Rectal smooth muscle tissue (tissue), 1 donor: ENCODE results near the gene CCDC169.

Experiments used
- H3K27ac ChIP-seq: one replicate; pipeline ENCODE4 v1.7.0; 2013; ENCODE audit warnings: low read depth, low read length, inconsistent platforms
- H3K27me3 ChIP-seq: one replicate; pipeline ENCODE4 v1.7.0; 2013; ENCODE audit warnings: low read length; ENCODE audit not compliant: control insufficient read depth, insufficient read depth
- H3K36me3 ChIP-seq: one replicate; pipeline ENCODE4 v1.7.0; 2013; ENCODE audit warnings: low read length; ENCODE audit not compliant: control insufficient read depth, insufficient read depth
- H3K4me1 ChIP-seq: one replicate; pipeline ENCODE4 v1.7.0; 2013; ENCODE audit warnings: low read length; ENCODE audit not compliant: control insufficient read depth, insufficient read depth
- H3K4me3 ChIP-seq: one replicate; pipeline ENCODE4 v1.7.0; 2013; ENCODE audit warnings: low read length
- H3K9ac ChIP-seq: one replicate; pipeline ENCODE4 v1.7.0; 2013; ENCODE audit warnings: low read length

CCDC169 gene

DNA sequence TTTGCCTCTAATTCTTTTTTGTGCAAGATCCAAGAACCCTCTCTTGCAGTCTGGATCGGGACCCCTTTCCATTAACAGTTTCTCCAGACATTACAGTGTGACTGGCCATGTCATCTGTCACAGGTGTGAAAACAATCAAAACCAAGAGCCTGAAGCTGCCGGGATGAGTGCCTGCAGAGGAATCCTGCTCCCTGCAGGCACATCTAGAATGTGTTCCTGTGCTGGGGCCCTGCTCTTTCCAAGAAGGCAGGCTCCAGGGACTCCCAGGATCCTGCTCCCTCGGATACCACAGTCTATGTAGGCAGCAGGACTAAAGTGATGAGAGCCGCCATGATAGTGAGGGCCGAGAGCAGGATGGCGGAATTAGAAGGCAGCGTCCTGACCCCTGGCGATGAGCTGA is 38.8 kb downstream of the CCDC169 start:
- Histone ChIP-seq H3K27ac (no peak overlapping the region), H3K4me1 (no peaks in the 10 kb centered on the region), H3K4me3 (no peak overlapping the region), H3K27me3 (no peaks in the 10 kb centered on the region), H3K9ac (no peak overlapping the region), H3K36me3 (no peaks in the 10 kb centered on the region)

GRCh38 chr13:36251526-36251925 is 46.1 kb downstream of the CCDC169 start:
- H3K4me3 ChIP-seq = no peak overlapping the region
- no peaks in the 10 kb centered on the region for H3K36me3 ChIP-seq
- no peaks in the 10 kb centered on the region for H3K4me1 ChIP-seq
- H3K9ac ChIP-seq = no peak overlapping the region
- no peak overlapping the region for H3K27ac ChIP-seq
- no peaks in the 10 kb centered on the region for H3K27me3 ChIP-seq

- no peaks in the 10 kb centered on the region for H3K4me1 ChIP-seq
- no peak overlapping the region for H3K9ac ChIP-seq
- no peak overlapping the region for H3K4me3 ChIP-seq
- H3K27me3 ChIP-seq = no peaks in the 10 kb centered on the region
- no peak overlapping the region for H3K27ac ChIP-seq
- no peaks in the 10 kb centered on the region for H3K36me3 ChIP-seq
Measured at GRCh38 chr13:36251017-36251416, 46.6 kb downstream of the CCDC169 start.

DNA sequence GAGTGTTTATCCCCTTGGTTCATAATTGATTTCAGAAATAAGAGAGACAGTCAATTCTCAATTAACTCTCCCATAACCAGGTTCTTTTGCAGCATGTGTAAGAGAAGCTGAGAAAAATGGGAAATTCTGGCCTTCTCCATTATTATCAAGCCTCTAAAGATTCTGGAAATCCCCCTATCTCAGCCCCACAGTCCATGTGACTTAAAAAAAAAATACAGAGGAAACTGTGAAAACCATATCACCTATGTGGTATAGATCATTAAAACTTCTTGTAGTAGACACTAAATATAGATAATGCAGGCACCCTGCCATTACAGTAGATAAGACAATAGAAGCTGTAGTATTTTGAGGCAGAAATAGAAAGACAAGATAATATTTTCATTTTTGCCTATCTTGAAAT is 48.9 kb downstream of the CCDC169 start:
- H3K36me3 ChIP-seq = no peaks in the 10 kb centered on the region
- no peaks in the 10 kb centered on the region for H3K27me3 ChIP-seq
- no peak overlapping the region for H3K27ac ChIP-seq
- no peak overlapping the region for H3K9ac ChIP-seq
- H3K4me1 ChIP-seq = no peaks in the 10 kb centered on the region
- H3K4me3 ChIP-seq = no peak overlapping the region

GRCh38 chr13:36244990-36245389 is 52.6 kb downstream of the CCDC169 start:
- Histone ChIP-seq H3K9ac (no peak overlapping the region), H3K4me3 (no peak overlapping the region), H3K4me1 (no peaks in the 10 kb centered on the region), H3K36me3 (no peaks in the 10 kb centered on the region), H3K27ac (no peak overlapping the region), H3K27me3 (no peaks in the 10 kb centered on the region)

DNA sequence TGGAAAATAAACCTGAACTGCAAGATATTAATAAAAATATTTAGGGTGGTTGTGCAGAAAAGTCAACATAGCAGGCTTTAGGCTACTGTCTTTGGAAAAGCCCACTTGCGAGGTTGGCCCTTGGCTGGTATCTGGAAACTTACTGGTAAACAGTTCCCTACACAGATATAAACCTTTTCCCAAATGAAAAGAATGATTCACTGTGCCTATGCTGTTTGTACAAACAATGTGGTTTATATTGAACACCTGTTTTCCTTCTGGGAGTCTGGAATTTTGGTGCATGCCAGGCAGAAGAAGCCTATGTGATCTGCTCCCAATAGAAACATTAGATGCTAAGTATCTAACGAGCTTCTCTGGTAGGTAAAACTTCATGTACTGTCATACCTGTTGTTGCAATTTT is 53.5 kb downstream of the CCDC169 start:
- H3K27me3 ChIP-seq = no peaks in the 10 kb centered on the region
- H3K36me3 ChIP-seq = no peaks in the 10 kb centered on the region
- no peak overlapping the region for H3K9ac ChIP-seq
- no peaks in the 10 kb centered on the region for H3K4me1 ChIP-seq
- H3K4me3 ChIP-seq = no peak overlapping the region
- no peak overlapping the region for H3K27ac ChIP-seq

GRCh38 chr13:36242761-36243160 is 54.9 kb downstream of the CCDC169 start:
- H3K4me3 ChIP-seq = no peak overlapping the region
- H3K36me3 ChIP-seq = no peaks in the 10 kb centered on the region
- no peaks in the 10 kb centered on the region for H3K4me1 ChIP-seq
- no peaks in the 10 kb centered on the region for H3K27me3 ChIP-seq
- no peak overlapping the region for H3K27ac ChIP-seq
- H3K9ac ChIP-seq = no peak overlapping the region

DNA sequence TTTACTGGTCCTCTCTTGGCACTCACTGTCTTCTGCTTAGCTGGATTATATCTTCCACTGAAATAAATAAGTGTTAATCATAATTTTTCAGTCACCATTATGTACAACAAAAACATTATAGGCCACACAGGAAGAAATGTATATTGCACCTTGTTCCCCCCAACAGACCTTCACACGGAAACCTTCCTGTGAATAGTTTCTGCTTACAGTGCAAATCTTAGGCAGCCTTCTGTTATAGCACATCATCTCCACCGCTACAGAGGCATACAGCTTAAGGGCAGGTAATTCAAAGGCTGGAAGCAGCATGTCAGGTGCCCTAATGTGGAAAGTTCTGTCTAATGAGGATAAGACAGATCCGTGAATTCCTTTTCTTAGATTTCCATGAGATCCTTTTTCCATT is 66.4 kb downstream of the CCDC169 start:
- no peaks in the 10 kb centered on the region for H3K4me1 ChIP-seq
- no peak overlapping the region for H3K9ac ChIP-seq
- no peaks in the 10 kb centered on the region for H3K36me3 ChIP-seq
- H3K4me3 ChIP-seq = no peak overlapping the region
- H3K27me3 ChIP-seq = no peaks in the 10 kb centered on the region
- H3K27ac ChIP-seq = no peak overlapping the region

- Histone ChIP-seq H3K9ac (no peak overlapping the region), H3K27me3 (no peaks in the 10 kb centered on the region), H3K27ac (no peak overlapping the region), H3K4me3 (no peak overlapping the region), H3K36me3 (no peaks in the 10 kb centered on the region), H3K4me1 (no peaks in the 10 kb centered on the region)
Measured at GRCh38 chr13:36224730-36225129, 72.9 kb downstream of the CCDC169 start.

DNA sequence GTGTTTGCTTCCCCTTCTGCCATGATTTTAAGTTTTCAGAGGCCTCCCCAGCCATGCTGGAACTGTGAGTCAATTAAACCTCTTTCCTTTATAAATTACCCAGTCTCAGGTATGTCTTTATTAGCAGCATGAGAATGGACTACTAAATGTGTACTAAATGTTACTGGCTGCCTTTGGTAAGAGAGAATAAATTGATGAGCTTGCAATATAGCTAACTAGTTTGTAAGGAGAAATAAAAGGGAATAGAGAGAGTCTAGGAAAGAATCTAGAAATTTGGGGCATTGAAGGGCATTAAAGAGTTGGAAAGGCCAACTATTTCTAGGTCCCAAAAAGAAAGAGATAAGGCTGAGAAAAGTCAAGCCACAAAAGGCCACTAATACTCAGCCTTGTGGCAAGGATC is 77.7 kb downstream of the CCDC169 start:
- Histone ChIP-seq H3K27ac (no peak overlapping the region), H3K4me1 (no peaks in the 10 kb centered on the region), H3K4me3 (no peak overlapping the region), H3K27me3 (no peaks in the 10 kb centered on the region), H3K9ac (no peak overlapping the region), H3K36me3 (no peaks in the 10 kb centered on the region)

DNA sequence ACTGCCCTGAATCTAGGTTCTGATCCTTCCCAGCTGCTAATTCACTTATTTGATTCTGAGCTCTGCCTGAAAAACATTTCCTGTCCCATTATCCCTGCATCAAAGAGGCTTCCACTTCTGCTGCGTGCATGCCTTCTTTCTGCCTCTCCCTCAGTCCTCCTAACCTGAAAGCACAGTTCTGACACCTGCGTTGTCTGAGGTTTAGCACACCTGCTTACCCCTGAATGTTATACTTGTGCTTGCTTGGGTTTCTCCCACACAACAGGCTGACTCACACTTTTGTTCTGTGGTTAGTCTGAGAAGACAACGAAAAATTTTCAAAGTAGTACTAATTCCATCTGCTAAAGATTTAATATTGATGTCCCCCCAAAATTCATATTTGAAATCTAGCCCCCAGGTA is 80.2 kb downstream of the CCDC169 start:
- H3K27me3 ChIP-seq = no peaks in the 10 kb centered on the region
- no peak overlapping the region for H3K4me3 ChIP-seq
- no peaks in the 10 kb centered on the region for H3K4me1 ChIP-seq
- no peak overlapping the region for H3K27ac ChIP-seq
- H3K36me3 ChIP-seq = no peaks in the 10 kb centered on the region
- no peak overlapping the region for H3K9ac ChIP-seq

- Histone ChIP-seq H3K9ac (no peak within 1 kb of the TSS), H3K36me3 (no peaks in the 10 kb centered on the region), H3K4me3 (no peak within 1 kb of the TSS), H3K27me3 (no peaks in the 10 kb centered on the region), H3K27ac (no peak within 1 kb of the TSS), H3K4me1 (no peaks in the 10 kb centered on the region)
Measured at GRCh38 chr13:36214163-36214921, 83.3 kb downstream of the CCDC169 start, which contains the start of gene SOHLH2. TSS of gene SOHLH2 (minus strand) at chr13:36214556. CDS start at chr13:36214526, 30 bp downstream.

DNA sequence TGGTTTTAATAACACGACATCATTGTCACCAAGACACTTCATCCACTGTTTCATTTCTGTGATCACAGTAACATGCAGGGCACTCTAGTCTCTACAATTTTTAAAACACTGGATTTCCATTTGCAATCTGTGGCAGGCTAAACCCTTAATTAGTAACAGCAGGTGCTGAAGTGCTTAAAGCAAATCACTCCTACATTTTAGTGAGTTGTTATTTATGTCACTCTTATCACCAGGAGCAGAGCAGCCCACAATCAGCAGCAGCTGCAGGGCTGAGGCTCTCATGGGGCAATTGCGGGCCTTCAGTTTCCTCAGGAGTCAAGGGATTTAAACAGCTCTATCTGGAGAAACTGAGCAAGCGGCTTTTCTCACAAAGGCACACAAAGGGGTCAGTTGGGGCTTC is 84.8 kb downstream of the CCDC169 start:
- Histone ChIP-seq H3K4me3 (no peak overlapping the region), H3K27ac (no peak overlapping the region), H3K27me3 (no peaks in the 10 kb centered on the region), H3K9ac (no peak overlapping the region), H3K4me1 (no peaks in the 10 kb centered on the region), H3K36me3 (no peaks in the 10 kb centered on the region)
